Liver (tissue), 9 donors: Measurements from ENCODE around the gene SMAD9. TPM values are rescaled to one million over a fixed set of nuclear protein-coding genes. Genes with fewer than 3 reads are reported as not detected.

Experiments used
- DNase-seq: peaks from one replicate; pipeline ENCODE4 v3.0.0-alpha.2; 2017; ENCODE audit warnings: low spot score
- H3K27ac ChIP-seq, 2 donors: one replicate each; pipeline ENCODE4 v1.7.0; 2013; ENCODE audit warnings: inconsistent platforms in 2 of 2, low read length in 2 of 2, control low read depth in 1 of 2, low read depth in 1 of 2, mild to moderate bottlenecking in 1 of 2
- H3K27me3 ChIP-seq, 4 donors: one replicate each; pipeline versions ENCODE4 v1.6.1 to v1.7.0; 2013; ENCODE audit warnings: low read length in 3 of 4, inconsistent platforms in 1 of 4, mild to moderate bottlenecking in 1 of 4, moderate library complexity in 1 of 4; ENCODE audit not compliant: control insufficient read depth in 4 of 4, insufficient read depth in 4 of 4
- H3K36me3 ChIP-seq, 4 donors: one replicate each; pipeline versions ENCODE4 v1.6.1 to v1.7.0; 2013; ENCODE audit warnings: low read length in 3 of 4, mild to moderate bottlenecking in 3 of 4, low read depth in 1 of 4, moderate library complexity in 1 of 4; ENCODE audit not compliant: control insufficient read depth in 4 of 4, insufficient read depth in 3 of 4
- H3K4me1 ChIP-seq, 4 donors: one replicate each; pipeline versions ENCODE4 v1.6.1 to v1.7.0; 2013; ENCODE audit warnings: low read length in 3 of 4, mild to moderate bottlenecking in 3 of 4, moderate library complexity in 1 of 4; ENCODE audit not compliant: control insufficient read depth in 4 of 4, insufficient read depth in 4 of 4
- H3K4me3 ChIP-seq, 3 donors: one replicate each; pipeline versions ENCODE4 v1.6.1 to v1.7.0; 2013; ENCODE audit warnings: low read length in 3 of 3, control low read depth in 1 of 3, low read depth in 1 of 3, mild to moderate bottlenecking in 1 of 3
- H3K9ac ChIP-seq, 2 donors: one replicate each; pipeline ENCODE4 v1.7.0; 2013; ENCODE audit warnings: low read length in 2 of 2, mild to moderate bottlenecking in 2 of 2, moderate library complexity in 2 of 2, control low read depth in 1 of 2, low read depth in 1 of 2
- H3K9me3 ChIP-seq, 4 donors: one replicate each; pipeline versions ENCODE4 v1.6.1 to v1.7.0; 2013; ENCODE audit warnings: low read length in 3 of 4; ENCODE audit not compliant: control insufficient read depth in 4 of 4
- EGR1 ChIP-seq, 2 donors: IDR thresholded peaks; 2 replicates each; pipeline ENCODE4 v1.6.1; 2016 to 2018; ENCODE audit warnings: antibody characterized with exemption in 2 of 2, low read depth in 2 of 2
- FOXA1 ChIP-seq: IDR thresholded peaks from 2 replicates; pipeline ENCODE4 v1.6.1; 2016; ENCODE audit warnings: antibody characterized with exemption
- FOXA2 ChIP-seq: IDR thresholded peaks from 2 replicates; pipeline ENCODE4 v1.6.1; 2016; ENCODE audit warnings: antibody characterized with exemption
- GABPA ChIP-seq, 2 donors: IDR thresholded peaks in 1 of 2; conservative IDR thresholded peaks in 1 of 2; 2 replicates each; pipeline ENCODE4 v1.6.1; 2016; ENCODE audit warnings: antibody characterized with exemption in 2 of 2, mild to moderate bottlenecking in 1 of 2, moderate library complexity in 1 of 2
- HNF4A ChIP-seq, 2 donors: conservative IDR thresholded peaks; 2 replicates each; pipeline ENCODE4 v1.6.1; 2016; ENCODE audit warnings: antibody characterized with exemption in 2 of 2, mild to moderate bottlenecking in 2 of 2
- HNF4G ChIP-seq: IDR thresholded peaks from 2 replicates; pipeline ENCODE4 v1.6.1; 2016; ENCODE audit warnings: antibody characterized with exemption
- JUND ChIP-seq, 2 donors: IDR thresholded peaks; 2 replicates each; pipeline ENCODE4 v1.6.1; 2016; ENCODE audit warnings: antibody characterized with exemption in 2 of 2
- NR2F2 ChIP-seq: IDR thresholded peaks from 2 replicates; pipeline ENCODE4 v1.6.1; 2016; ENCODE audit warnings: antibody characterized with exemption
- RAD21 ChIP-seq, 2 donors: IDR thresholded peaks; 2 replicates each; pipeline ENCODE4 v1.6.1; 2016; ENCODE audit warnings: antibody characterized with exemption in 2 of 2, mild to moderate bottlenecking in 2 of 2
- RXRA ChIP-seq, 2 donors: IDR thresholded peaks; 2 replicates each; pipeline ENCODE4 v1.6.1; 2017 to 2018; ENCODE audit warnings: antibody characterized with exemption in 2 of 2, mild to moderate bottlenecking in 1 of 2
- SP1 ChIP-seq: IDR thresholded peaks from 2 replicates; pipeline ENCODE4 v1.6.1; 2018; ENCODE audit warnings: antibody characterized with exemption, mild to moderate bottlenecking
- TAF1 ChIP-seq: conservative IDR thresholded peaks from 2 replicates; pipeline ENCODE4 v1.6.1; 2016; ENCODE audit warnings: antibody characterized with exemption, mild to moderate bottlenecking
- YY1 ChIP-seq: IDR thresholded peaks from 2 replicates; pipeline ENCODE4 v1.6.1; 2016; ENCODE audit warnings: antibody characterized with exemption, mild to moderate bottlenecking
- WGBS: extraction: QIAGEN DNeasy Blood & Tissue Kit; methylation state at CpG from one replicate; pipeline ENCODE4 v1.1.7; 2013; 5-methylcytosine and 5-hydroxymethylcytosine counted together
- polyA plus RNA-seq, 2 donors: library from polyadenylated mRNA; stranded (reverse) in 1 of 2; unstranded in 1 of 2; fragments of 200-250 nt in 1 of 2; fragments of >200 nt in 1 of 2; fragmentation: Nextera tagmentation in 1 of 2; extraction: Ambion mirVana in 1 of 2; gene quantifications; one replicate each; pipeline versions ENCODE4 v1.2.1 to v1.2.3, GENCODE V29; 2013 to 2015
- total RNA-seq, 2 donors: library from RNA; depleted of rRNA; stranded (reverse); fragments of >200 nt; gene quantifications; one replicate each; pipeline ENCODE4 v1.2.3, GENCODE V29; 2014
- TF ChIP-seq, protein P1 (sequence below): fragments of 150-350 bp; IDR thresholded peaks from 2 replicates; pipeline ENCODE4 v1.5.1; 2017; ENCODE audit warnings: improper control_type of control experiment, low read depth, low read length; ENCODE audit not compliant: missing input control
- TF ChIP-seq, protein P2 (sequence below): IDR thresholded peaks from 2 replicates; pipeline ENCODE4 v1.6.1; 2016; ENCODE audit warnings: antibody characterized with exemption
- TF ChIP-seq, protein P3 (sequence below): IDR thresholded peaks from 2 replicates; pipeline ENCODE4 v1.6.1; 2016; ENCODE audit warnings: antibody characterized with exemption
- TF ChIP-seq, protein P4 (sequence below): IDR thresholded peaks from 2 replicates; pipeline ENCODE4 v1.6.1; 2016; ENCODE audit warnings: antibody characterized with exemption
- donor health status: healthy.
- donor health status: healthy.
- donor health status: healthy.
- donor health status: healthy.
- donor health status: healthy.

SMAD9 gene
- total and polyA plus RNA-seq, 4 donors, result 0.51 to 1.3 (median 0.95) TPM

DNA sequence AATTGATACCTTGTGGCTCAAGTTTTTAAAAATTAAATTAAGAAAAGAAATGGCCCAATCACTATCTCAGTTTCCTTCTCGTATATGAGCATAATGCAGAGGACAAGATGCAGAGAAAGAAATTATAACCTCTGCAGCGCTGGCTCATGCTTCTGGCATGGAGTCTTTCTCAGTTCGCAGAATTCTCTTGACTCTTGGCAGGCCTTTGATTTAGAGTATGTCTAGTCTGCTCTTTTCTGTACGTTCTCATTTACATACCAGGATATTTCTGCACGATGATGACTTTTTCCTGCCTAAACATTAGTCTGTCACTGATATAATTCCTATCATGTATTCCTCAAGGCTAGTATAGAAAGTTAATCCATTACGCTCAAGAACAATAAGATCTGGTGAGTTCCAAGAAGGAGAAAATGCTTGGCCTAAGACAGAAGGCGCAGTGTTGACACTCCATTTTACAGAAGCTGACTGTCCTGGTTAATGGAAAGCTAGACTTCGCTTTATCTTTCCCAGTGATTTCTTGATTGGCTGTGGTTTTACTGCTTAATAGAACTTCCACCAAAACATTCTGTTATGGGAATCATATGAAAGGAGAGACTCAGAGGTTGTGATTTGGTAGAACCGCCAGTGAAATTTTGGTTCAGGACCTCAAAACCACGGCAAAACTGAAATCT is 1.7 kb upstream of the SMAD9 start:
- no peak overlapping the region for H3K9ac ChIP-seq
- no peak overlapping the region for H3K4me3 ChIP-seq
- H3K27me3 ChIP-seq, result peaks cover 0 to 5% (median 3%) of the 10 kb centered on the region in 4 donors
- no peak for DNase-seq
- TF ChIP-seq, protein P1, sequence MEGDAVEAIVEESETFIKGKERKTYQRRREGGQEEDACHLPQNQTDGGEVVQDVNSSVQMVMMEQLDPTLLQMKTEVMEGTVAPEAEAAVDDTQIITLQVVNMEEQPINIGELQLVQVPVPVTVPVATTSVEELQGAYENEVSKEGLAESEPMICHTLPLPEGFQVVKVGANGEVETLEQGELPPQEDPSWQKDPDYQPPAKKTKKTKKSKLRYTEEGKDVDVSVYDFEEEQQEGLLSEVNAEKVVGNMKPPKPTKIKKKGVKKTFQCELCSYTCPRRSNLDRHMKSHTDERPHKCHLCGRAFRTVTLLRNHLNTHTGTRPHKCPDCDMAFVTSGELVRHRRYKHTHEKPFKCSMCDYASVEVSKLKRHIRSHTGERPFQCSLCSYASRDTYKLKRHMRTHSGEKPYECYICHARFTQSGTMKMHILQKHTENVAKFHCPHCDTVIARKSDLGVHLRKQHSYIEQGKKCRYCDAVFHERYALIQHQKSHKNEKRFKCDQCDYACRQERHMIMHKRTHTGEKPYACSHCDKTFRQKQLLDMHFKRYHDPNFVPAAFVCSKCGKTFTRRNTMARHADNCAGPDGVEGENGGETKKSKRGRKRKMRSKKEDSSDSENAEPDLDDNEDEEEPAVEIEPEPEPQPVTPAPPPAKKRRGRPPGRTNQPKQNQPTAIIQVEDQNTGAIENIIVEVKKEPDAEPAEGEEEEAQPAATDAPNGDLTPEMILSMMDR, result no peak
- no peak for TF ChIP-seq GABPA (IDR thresholded peaks at IDR 0.05 in 1 of 2, conservative IDR thresholded peaks at IDR 0.05 in 1 of 2)
- no peak for TF ChIP-seq EGR1 (IDR thresholded peaks at IDR 0.05; ENCODE audit: low read depth in 2 of 2)
- TF ChIP-seq FOXA1, result no peak
- TF ChIP-seq, protein P2, sequence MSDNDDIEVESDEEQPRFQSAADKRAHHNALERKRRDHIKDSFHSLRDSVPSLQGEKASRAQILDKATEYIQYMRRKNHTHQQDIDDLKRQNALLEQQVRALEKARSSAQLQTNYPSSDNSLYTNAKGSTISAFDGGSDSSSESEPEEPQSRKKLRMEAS, result no peak
- no peak for TF ChIP-seq NR2F2
- TF ChIP-seq SP1, result no peak
- no peak for TF ChIP-seq JUND (IDR thresholded peaks at IDR 0.05)
- no peak for TF ChIP-seq HNF4A (conservative IDR thresholded peaks at IDR 0.05)
- TF ChIP-seq TAF1, result no peak
- no peak for TF ChIP-seq RAD21 (IDR thresholded peaks at IDR 0.05)
- TF ChIP-seq RXRA (IDR thresholded peaks at IDR 0.05), result no peak
- no peak for TF ChIP-seq YY1
- H3K4me1 ChIP-seq, result peaks cover 4 to 9% (median 6%) of the 10 kb centered on the region in 4 donors
- H3K36me3 ChIP-seq, result no peaks in the 10 kb centered on the region
- WGBS, result 78% methylated on average over 10 of the region's 10 CpGs
- no peaks in the 10 kb centered on the region for H3K9me3 ChIP-seq
- no peak overlapping the region for H3K27ac ChIP-seq

DNA sequence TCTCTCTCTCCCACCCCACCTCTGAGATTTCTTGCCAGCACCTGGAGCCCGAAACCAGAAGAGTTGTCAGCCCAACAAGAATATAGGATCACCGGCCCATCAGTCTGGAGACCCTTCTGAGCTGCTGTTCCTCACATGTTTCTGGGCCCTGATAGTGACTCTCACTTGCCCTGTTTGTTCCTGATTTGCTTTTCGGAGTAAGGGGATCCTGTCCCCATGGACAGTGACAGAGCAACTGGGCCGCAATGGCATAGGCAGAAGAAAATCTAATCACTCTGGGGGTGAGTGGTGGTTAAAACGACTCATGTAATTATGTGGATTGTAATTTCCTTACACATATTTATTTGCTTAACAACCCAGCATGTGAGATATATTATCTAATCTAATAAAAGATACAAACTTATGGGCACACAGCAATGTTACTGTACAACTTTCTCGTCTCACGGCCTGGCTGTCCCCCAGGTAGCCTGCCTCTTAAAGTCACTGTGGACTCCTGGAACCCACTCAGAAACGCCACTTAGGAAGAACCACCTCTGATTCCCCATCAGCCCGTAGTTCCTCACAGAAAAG is 663 bp upstream of the SMAD9 start:
- DNase-seq, result no peak
- TF ChIP-seq, protein P3, sequence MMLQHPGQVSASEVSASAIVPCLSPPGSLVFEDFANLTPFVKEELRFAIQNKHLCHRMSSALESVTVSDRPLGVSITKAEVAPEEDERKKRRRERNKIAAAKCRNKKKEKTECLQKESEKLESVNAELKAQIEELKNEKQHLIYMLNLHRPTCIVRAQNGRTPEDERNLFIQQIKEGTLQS, result no peak
- WGBS, result 80% methylated on average over 9 of the region's 9 CpGs
- Histone ChIP-seq H3K36me3 (no peaks in the 10 kb centered on the region), H3K4me1 (peaks cover 4 to 9% (median 6%) of the 10 kb centered on the region in 4 donors), H3K27me3 (peaks cover 0 to 7% (median 3%) of the 10 kb centered on the region in 4 donors), H3K9me3 (no peaks in the 10 kb centered on the region), H3K27ac (no peak overlapping the region), H3K4me3 (peak overlapping the region in 2 of 3 donors; percentile 26 to 74), H3K9ac (no peak overlapping the region)

DNA sequence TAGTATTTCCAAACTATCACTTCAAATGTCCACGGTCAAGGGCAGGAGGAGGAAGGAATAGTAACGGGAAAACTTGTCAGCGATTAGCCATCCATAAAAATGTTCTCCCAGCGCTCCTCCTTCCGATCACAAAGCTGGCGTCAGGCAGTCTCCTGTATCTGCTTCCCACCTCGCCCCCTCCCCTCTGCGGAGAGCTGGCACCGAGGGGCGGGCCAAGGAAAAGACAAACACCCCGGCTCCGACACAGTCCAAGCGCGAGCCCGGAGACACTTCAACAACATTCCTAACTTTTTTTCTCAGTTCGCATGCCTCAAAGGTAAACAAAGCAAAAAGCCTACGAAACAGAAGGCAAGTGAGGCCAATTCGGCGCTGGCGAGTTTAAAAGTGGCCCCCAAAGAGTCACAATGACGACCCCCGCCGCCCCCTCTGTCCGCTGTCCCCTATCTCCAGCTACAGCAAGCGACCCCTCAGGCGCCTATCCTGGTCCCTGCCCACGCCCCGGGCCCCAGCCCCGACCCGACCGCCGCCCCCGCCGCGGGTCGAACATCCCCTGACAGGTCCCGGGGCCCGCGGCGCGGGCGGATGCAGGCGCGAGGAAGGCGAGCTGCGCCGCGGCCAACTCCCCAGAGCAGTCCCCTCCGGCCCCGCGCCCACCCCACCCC is 736 bp downstream of the SMAD9 start:
- 2% methylated on average over 51 of the region's 51 CpGs for WGBS
- DNase-seq, result no peak
- peaks cover 4 to 9% (median 6%) of the 10 kb centered on the region in 4 donors for H3K4me1 ChIP-seq
- no peak overlapping the region for H3K9ac ChIP-seq
- no peaks in the 10 kb centered on the region for H3K36me3 ChIP-seq
- peak overlapping the region; percentile 32 to 50 for H3K27ac ChIP-seq
- peak overlapping the region; percentile 53 to 74 (median 63) for H3K4me3 ChIP-seq
- peaks cover 0 to 7% (median 3%) of the 10 kb centered on the region in 4 donors for H3K27me3 ChIP-seq
- no peaks in the 10 kb centered on the region for H3K9me3 ChIP-seq
- no peak for TF ChIP-seq HNF4G
- TF ChIP-seq RXRA (IDR thresholded peaks at IDR 0.05), result no peak
- TF ChIP-seq TAF1, result no peak
- TF ChIP-seq FOXA1, result no peak
- no peak for TF ChIP-seq YY1
- no peak for TF ChIP-seq JUND (IDR thresholded peaks at IDR 0.05)
- no peak for TF ChIP-seq NR2F2
- TF ChIP-seq, protein P1, result no peak
- no peak for TF ChIP-seq FOXA2
- TF ChIP-seq GABPA (IDR thresholded peaks at IDR 0.05 in 1 of 2, conservative IDR thresholded peaks at IDR 0.05 in 1 of 2), result no peak
- TF ChIP-seq HNF4A (conservative IDR thresholded peaks at IDR 0.05), result no peak
- TF ChIP-seq RAD21 (IDR thresholded peaks at IDR 0.05), result no peak
- TF ChIP-seq EGR1 (IDR thresholded peaks at IDR 0.05; ENCODE audit: low read depth in 2 of 2), result no peak
- TF ChIP-seq, protein P4, sequence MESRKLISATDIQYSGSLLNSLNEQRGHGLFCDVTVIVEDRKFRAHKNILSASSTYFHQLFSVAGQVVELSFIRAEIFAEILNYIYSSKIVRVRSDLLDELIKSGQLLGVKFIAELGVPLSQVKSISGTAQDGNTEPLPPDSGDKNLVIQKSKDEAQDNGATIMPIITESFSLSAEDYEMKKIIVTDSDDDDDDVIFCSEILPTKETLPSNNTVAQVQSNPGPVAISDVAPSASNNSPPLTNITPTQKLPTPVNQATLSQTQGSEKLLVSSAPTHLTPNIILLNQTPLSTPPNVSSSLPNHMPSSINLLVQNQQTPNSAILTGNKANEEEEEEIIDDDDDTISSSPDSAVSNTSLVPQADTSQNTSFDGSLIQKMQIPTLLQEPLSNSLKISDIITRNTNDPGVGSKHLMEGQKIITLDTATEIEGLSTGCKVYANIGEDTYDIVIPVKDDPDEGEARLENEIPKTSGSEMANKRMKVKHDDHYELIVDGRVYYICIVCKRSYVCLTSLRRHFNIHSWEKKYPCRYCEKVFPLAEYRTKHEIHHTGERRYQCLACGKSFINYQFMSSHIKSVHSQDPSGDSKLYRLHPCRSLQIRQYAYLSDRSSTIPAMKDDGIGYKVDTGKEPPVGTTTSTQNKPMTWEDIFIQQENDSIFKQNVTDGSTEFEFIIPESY, result no peak
